NOMO-1 treated with DMSO at 0.1 percent for 48 hours (cell line): ENCODE measurements around the gene KRCC1.

Experiments
- DNase-seq: peaks from one replicate; lab custom pipeline; 2025; ENCODE audit not compliant: unreplicated experiment; lab: John Stamatoyannopoulos, UW

KRCC1 gene

DNA sequence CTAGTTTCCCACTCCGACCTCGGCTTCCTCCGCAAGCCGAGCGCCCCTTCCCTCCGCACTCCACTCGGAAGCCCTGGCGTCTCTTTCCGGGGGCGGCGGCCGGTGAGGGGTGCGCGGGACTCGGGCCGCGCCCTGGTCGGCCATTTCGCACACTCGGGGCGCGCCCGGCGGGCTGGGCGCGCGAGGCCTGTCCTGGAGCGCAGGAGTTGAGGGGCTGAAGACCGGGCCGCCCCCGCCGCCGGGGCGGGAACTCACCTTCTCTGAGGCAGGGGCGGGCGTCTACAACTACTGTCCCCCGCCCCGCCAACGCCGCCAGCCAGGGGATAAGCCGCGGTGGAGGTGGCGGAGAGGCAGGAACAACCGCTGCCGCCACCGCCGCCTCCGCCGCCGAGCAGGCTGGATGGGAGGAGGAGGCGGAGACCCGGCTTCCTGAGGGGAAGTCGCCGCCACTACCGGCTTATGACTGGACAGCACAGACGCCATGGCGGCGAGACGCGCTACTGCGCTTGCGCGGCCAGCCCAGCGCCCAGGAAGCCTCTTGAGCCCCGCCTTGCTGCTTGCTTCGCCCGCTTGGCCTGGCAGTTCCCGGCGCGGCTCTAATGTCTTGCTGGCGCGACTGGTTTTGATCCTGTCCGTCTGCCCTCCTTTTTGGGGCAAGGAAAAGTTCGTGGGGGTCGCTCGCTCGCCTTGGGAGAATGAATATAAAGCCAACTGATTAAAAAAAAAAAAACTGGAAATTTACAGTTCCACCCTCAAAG, at the start of gene KRCC1:
Gene KRCC1 (minus strand): TSS at position 413 of the 758 bp plus-strand sequence. CDS start 27,220 bp downstream, outside the sequence.
- DNase-seq = peak; percentile 83

DNA sequence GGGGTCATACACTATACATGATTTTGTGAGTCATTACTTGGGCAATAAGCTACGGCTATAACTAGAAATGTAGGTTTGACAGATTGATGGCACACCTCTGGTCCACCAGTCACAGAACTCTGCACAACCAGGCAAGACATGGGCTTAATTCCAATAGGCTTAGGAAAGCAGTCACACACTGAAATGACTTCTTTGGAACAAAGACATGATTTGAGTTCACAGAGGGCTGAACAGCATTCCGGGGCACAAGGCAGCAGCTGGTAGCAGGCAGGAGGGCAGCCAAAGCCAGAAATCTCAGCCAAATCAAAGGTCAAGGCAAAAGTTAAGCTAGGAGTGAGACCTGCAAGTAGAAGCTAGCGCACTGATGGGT, 44.9 kb upstream of the KRCC1 start:
- no peak for DNase-seq

DNA sequence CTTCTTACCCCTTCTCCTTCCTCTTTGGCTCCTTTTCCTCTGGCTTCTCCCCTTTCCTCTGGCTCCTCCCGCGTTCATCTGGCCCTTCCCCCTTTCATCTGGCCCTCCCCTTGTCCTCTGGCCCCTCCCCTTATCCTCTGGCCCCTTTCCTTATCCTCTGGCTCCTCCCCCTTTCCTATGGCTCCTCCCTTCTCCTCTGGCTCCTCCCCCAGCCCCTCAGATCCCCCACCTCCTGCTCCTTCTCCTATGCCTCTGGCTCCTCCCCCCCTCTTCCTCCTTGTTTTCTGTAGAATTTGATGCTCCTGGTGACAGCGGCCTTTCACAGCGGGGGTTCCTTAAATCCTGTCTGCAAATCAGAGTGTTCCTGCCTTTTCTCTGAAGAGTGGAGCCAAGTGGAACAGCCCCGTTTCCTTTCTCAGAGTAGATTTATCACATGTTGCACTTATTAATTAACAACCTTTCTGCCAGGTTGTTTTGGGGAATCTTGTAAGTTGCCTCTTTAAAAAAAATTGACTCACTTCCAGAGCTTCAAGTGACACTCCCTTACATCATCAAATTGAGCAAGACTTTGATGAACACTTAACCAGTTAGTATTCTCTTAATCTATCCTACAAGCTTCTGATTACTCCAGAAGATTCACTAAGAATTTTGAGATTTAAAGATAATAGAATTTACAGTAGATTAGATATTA, 44.4 kb upstream of the KRCC1 start:
- no peak for DNase-seq

DNA sequence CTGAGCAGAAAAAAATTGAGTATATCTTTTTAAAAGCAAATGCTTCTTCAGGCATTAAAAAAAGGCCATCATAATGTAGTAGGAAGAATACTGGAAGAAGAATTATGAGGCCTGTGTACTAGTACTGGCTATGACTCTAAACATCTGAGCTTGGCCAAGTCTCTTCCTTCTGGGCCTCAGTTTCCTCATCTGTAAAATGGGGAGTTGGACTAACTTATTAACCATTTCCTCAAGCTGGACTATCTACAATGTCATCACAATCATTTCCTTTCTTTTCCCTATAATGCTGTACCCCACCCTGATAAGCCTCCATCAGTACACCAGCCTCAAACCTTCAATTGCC, 42.9 kb upstream of the KRCC1 start:
- no peak for DNase-seq

DNA sequence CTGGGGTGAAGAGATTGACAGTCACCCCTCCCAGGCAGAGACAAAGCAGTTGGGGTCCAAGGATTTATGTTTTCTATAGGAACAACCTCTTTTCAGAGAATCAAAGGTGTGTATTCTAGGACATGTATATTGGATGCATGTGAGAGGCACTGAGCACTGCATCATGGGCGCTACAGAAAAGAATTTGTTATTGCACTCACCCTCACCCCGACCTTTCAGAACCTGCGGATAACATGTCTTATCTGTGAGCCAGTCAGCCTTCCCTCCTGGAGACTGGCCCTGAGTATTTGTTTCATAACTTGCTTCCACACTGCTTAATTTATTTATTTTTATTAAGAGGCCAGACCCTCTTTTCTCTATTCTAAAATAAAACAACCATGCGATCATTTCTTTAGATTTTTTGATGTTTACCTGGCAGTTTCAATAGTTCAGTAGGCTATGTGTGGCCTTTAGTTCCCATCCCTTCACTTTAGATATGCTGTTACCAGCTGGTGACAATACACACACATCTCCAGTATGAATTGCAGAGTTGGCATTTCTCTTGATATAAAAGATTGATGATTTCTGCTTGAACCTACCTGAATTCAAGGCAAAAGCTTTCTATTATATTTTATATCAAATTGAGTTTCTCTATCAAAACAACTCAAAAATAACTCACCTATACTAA, 42.4 kb upstream of the KRCC1 start:
- no peak for DNase-seq

DNA sequence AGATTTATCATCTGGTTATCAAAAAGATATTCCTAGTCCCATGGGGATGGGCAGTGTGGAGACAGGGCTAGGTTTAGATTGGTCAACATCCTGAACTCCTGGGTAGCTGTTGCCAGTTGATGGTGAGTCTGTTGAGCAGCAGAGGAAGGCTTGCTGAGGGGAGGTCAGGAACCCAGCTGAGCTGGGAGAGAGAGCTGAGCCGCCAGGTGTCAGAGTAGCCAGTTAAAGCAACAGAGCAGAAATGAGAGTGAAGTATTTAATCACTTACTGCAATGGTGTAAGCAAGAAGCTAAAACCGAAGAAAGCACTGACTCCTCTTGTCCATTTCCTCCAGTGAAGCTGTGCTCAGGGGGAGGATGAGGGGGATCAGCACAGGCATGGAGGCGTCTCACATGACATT, 41.6 kb upstream of the KRCC1 start:
- DNase-seq = no peak

DNA sequence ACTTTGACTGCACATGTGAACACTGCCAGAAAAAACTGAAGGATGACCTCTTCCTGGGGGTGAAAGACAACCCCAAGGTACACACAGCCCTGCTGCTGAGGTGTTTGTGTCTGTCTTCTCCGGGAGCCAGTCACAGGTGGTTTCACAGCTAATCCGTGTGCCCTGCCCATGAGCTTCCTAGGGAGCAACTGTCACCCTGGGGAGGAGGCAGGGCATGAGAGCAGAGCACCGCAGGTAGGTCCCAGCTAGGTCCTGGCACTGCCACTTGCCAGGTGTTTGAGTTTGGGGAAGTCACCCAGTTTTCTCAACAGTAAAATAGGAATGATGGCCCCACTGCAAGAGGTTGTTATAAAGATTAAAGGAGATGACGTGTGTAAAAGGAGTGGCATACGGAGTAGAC, 41.1 kb upstream of the KRCC1 start:
- DNase-seq = no peak

DNA sequence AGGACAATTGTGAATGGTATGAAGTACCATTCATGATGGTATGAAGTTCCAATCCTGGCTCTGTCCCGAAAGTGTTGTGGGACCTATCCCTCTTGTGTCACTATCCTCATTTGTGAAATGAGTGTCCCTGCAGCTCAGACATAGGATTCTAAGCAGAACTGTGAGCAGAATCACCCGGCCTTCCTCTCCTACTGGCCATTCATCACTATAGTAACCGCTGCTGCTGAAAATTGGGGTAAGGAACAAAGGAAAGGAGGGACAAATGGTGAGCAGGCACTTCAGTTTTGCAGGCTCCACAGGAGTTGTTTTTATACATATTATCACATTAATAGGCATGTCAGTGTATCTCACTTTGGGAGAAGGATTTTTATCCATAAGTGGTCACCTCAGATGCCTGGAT, 39.4 kb upstream of the KRCC1 start:
- no peak for DNase-seq

DNA sequence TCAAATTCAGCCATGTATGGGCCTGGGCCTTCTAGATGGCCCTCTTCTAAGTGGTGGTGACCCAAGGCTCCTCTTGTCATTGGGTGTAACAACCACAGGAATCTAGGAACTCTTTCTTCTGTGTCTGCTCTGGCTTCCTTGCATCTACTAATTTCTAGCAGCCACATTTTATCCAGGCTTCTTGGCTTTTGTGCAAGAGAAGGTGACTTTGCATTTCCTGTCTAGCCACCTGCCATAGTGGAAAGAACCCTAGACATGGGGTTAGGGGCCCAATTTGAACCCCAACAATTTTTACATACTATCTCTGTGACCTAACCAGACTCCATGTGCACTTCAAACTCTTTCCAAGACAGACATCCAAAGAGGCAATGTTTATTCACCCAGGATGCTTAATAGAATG, 37.2 kb upstream of the KRCC1 start:
- DNase-seq = no peak

DNA sequence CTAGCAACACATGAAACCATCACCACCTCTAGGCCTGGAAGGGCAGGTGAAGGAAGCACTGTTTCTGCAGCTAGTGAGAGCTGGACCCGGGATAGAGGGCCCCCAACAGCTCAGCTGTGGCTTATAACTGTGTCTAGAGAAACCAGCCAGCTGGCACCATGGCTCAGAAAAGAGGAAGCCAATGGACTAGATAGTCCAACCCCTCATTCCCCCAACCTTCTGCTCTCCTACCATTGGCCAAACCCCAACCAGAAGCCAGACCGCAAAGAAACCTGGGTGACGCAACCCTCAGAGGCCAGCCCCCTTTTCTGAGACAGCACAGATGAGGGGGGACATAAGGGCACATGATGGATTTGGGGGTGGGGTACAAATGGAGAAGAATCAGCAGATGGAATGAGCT, 36.4 kb upstream of the KRCC1 start:
- DNase-seq = peak; percentile 8

DNA sequence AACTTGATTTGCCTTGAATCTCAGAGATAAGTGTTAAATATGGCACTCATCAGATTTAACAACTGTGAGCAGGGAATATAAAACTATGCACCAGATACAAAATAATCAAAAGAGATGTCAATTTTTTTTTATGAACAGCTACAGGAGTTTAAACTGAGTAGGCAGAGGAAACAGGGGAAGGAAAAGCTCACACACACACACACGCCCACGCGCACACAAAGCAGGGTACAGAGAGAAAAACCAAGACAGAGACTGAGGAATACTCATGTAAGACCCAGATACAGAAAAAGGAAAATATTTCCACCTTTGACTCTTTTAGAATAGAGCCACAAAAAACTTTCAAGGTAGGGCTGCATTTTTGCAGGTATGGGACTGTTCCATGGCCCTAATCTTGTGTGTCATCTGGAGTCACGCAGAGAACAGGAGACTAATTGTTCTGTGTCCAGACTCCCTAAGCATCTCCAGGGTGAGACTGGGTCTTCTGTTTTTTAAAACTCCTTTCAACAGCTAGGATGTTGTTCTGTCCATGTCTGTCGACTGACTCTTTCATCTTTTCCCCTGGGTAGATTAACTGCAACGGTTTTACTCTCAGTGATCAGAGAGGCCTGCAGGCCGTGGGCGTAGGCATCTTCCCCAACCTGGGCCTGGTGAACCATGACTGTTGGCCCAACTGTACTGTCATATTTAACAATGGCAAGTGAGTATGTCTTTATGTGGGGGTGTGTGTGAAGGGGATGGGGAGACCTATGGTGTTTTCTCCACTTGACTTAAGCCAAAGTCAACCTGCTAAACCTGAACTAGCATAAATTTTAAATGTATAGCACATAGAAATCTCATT, 35.1 kb upstream of the KRCC1 start:
- no peak for DNase-seq

DNA sequence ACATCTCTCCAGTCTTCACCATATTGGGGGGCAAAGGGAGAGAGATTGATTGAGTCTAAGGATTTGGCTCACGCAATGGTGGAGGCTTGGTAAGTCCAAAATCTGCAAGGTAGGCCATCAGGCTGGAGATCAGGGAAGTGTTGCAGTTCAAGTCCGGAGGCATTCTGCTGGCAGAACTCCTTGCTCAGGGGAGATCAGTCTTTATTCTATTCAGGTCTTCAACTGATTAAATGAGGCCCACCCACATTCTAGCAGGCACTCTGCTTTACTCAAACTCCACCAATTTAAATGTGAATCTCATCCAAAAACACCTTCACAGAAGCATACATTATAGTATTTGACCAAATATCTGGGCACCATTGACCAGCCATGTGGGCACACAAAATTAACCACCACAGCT, 33.4 kb upstream of the KRCC1 start:
- no peak for DNase-seq

DNA sequence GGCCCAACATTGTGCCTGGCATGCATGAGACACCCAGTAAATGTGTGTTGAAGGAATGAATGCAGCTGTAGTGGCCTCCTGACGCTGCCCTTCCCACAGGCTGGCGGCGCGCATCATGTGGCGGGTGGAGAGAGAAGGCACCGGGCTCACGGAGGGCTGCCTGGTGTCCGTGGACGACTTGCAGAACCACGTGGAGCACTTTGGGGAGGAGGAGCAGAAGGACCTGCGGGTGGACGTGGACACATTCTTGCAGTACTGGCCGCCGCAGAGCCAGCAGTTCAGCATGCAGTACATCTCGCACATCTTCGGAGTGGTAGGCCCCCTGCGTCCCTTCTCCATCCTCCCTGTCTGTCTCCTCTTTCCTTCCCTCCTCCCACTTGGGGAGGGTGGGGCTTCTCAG, 32.2 kb upstream of the KRCC1 start:
- DNase-seq = no peak

DNA sequence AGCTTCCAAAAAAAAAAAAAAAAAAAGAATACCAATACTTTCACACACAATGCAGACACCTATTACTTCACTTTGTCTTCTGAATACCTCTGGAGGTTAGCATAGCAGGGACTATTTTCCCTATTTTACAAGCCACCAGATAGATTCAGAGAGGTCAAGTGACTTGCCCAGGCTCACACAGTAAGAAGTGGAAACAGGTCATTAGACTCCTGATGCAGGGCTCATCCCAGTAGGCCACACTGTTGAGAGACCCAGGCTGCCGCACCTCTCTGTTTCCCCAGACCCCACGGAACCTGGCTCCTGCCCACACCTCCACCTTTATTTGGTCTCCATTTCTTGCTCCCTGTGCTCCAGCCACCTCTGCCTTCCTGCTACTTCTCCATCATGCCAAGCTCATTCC, 31.5 kb upstream of the KRCC1 start:
- DNase-seq = no peak

DNA sequence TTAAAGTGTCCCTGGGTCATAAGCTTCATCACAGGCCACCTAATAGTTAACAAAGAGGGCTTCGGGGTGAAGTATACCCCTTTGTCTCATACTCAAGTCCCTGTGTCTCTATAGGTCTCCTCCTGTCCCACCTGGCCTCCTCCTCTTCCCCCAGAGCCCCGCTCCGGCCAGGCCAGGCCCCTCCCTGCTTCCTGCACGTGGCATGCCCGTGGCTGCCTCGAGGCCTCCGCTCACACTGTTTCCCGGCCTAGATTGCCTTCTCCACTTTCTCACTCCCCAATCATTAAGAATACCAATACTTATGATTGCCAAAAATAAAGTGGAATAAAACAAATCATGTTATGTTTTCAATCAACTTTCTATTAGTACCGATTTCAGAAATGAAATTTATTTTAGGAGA, 30.8 kb upstream of the KRCC1 start:
- no peak for DNase-seq

DNA sequence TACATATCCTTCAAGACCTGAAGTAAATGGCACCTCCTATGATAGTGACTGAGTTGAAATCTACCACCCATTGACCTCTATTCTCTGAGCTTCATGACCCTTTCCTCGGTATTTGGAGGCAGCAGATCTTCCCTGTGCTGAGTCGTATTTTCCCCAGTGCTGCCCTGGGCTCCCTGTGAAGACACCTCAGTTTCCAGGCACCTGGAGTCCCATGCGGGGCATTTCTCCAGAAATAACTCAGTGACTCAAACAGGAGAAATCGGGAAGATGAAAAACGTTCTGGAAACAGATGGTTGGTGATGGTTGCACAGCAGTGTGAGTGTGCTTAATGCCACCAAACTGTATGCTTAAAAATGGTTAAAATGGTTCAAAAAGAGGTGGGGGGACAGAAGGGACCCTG, 30.0 kb upstream of the KRCC1 start:
- DNase-seq = no peak

DNA sequence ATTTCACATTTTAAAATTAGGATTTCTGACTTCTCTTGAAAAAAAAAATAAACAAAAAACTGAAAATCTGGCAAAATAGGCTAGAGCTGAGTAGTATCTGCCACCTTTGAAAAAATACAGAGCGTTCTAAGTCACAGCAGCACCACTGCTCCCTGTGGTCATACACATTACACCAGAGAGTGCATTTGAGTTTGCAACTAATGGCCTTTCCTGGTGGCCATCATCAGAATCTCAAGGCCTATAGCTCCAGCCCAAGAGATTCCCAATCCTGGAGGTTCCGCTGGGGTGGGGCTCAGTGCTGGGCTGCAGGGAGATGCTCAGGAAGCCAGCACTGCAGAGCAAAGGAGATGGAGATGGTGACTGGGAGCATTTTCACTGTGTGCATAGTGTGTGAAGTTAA, 29.5 kb upstream of the KRCC1 start:
- no peak for DNase-seq

DNA sequence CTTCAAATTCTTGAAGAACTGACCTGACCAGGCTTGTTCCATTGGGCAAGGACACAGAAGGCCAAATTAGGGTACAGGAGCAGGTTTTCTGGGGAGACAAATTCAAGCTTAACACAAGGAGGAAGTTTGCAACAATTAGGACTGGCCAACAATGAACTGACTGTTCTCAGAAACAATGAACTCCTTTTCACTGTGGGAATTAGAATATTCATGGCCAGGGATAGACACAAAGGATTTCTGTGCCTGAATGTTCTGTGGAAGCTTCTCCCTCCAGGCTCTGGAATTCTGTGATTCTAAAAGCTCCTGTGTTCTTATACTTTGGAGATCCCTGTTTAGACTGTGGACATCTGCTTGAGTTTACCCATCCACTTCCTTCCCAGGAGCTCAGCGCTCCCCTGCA, 27.2 kb upstream of the KRCC1 start:
- no peak for DNase-seq

DNA sequence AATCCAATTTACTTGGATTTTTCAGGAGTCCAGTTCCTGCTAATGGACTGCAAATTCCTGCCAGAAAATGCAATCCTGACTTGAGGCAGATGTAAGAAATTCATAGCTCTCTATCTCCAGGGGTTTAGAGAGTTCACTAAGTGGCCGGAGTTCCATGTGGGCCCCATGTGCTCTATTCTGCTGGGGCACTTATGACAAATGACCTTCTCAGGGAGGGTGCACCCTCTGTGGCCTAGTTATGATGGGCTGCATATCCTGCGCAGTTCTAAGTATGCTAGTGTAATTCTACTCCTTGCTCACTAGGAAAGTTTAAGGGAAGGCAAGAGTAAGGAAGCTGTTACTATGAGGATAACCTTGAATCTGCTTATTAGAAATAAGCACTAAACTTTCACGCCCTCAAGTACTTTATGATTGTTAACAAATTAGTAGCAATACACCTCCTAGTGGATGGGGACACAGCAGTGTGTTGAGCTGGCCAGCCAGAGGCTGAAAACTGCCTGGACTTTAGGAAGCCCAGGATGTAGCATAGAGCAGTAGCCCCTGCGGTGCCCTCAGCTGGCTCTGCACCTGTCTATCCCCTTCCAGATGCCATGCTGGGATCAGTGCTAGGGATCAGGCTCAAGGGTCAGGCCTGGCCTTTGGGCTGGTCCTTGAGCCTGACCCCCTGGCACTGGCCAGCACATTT, 26.5 kb upstream of the KRCC1 start:
- DNase-seq = no peak

DNA sequence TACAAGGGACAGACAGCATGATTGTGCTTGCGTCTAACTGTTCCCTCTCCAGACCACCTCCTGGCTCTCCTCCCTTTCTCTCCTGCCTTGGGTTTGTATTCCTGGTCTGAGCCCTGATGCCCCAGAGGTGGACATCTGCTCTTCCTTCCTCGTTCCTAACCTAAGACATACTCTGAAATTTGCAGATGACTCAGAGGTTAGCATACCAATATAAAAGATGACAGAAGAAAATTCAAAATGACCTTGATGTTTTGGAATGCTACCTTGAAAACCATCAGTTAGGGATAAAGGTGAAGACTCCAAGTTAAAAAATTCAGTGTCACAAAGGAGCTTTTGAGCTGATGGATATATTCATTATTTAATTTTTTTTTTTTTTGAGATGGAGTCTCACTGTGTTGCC, 25.0 kb upstream of the KRCC1 start:
- DNase-seq = no peak

DNA sequence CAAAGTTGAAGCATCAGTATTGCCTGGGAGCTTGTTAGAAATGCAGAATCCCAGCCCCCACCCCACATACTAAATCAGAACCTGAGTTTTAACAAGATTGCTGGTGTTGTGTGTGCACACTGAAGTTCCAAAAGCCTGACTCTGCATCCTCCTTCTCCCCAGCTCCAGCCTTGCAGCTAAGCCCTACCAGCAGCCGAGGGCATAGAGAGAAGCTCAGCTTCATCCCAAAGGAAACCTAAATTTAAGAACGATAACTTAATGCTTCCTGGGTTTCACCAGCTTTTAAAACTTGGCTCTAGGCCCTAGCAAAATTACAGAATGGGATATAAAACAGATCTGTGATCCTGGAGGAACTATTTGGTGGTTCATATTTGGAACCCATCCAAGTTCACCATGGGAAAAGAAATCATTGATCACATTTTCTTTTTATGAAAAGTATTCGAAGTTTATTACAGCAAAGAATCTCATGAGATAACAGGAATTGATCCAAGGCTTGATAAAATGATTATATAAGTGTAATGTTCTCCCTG, 23.1 kb upstream of the KRCC1 start:
- no peak for DNase-seq
